SK-N-SH (cell line): ENCODE measurements around the gene CLDN14. TPM values are rescaled to one million over a fixed set of nuclear protein-coding genes. Genes with fewer than 3 reads are reported as not detected.

Source experiments
- CTCF ChIA-PET: fragments of 300-600, 350-600 bp; formaldehyde crosslinking; extraction: SDS; loops from one replicate; lab custom pipeline; 2021; lab: Yijun Ruan, JAX
- POLR2A ChIA-PET: fragments of 350-600 bp; sonication (Branson Sonifier 250); formaldehyde crosslinking; extraction: SDS; loops from one replicate; lab custom pipeline; 2020; ENCODE audit warnings: antibody characterized with exemption, inconsistent platforms; lab: Yijun Ruan, JAX
- DNase-seq: peaks from one replicate; pipeline ENCODE4 v3.0.0; 2012
- H2AFZ ChIP-seq: fragments of 200-600 bp; sonication (generic); 2 replicates; pipeline ENCODE4 v1.8.1; 2016; ENCODE audit warnings: antibody characterized with exemption, mild to moderate bottlenecking, low read depth
- H3F3A ChIP-seq: fragments of 200-600 bp; sonication (generic); replicated peaks from 2 replicates; pipeline ENCODE3; 2016; ENCODE audit warnings: antibody characterized with exemption, mild to moderate bottlenecking; ENCODE audit not compliant: insufficient read depth
- H3K27ac ChIP-seq, 2 experiments: fragments of 200-500 bp in 1 of 2; fragments of 200-600 bp in 1 of 2; sonication (Bioruptor generic) in 1 of 2; sonication (generic), shearing (Covaris generic) in 1 of 2; 2 replicates each; pipeline versions ENCODE4 v1.5.1 to v1.6.1; 2014 to 2016; ENCODE audit warnings: low read depth in 2 of 2, inconsistent platforms in 1 of 2, low read length in 1 of 2, mild to moderate bottlenecking in 1 of 2, mixed read lengths in 1 of 2
- H3K27me3 ChIP-seq: fragments of 200-600 bp; sonication (generic), shearing (Covaris generic); 2 replicates; pipeline ENCODE4 v1.6.1; 2016; ENCODE audit warnings: mixed run types; ENCODE audit not compliant: insufficient read depth
- H3K36me3 ChIP-seq, 2 experiments: fragments of 200-500 bp in 1 of 2; fragments of 200-600 bp in 1 of 2; sonication (Bioruptor generic) in 1 of 2; sonication (generic) in 1 of 2; replicated peaks in 1 of 2; 2 replicates each; pipeline versions ENCODE3 to v1.5.1; 2014 to 2016; ENCODE audit warnings: low read length in 1 of 2, mild to moderate bottlenecking in 1 of 2; ENCODE audit not compliant: insufficient read depth in 2 of 2, control insufficient read depth in 1 of 2
- H3K4me1 ChIP-seq, 2 experiments: fragments of 200-500 bp in 1 of 2; fragments of 200-600 bp in 1 of 2; sonication (Bioruptor generic) in 1 of 2; sonication (generic), shearing (Covaris generic) in 1 of 2; 2 replicates each; pipeline versions ENCODE4 v1.5.1 to v1.6.1; 2014 to 2016; ENCODE audit warnings: low read depth in 1 of 2, low read length in 1 of 2, mixed run types in 1 of 2; ENCODE audit not compliant: insufficient read depth in 2 of 2, control insufficient read depth in 1 of 2
- H3K4me2 ChIP-seq: fragments of 200-600 bp; sonication (generic), shearing (Covaris generic); 2 replicates; pipeline ENCODE4 v1.6.1; 2017; ENCODE audit warnings: mixed run types
- H3K4me3 ChIP-seq, 2 experiments: fragments of 200-500 bp in 1 of 2; fragments of 200-600 bp in 1 of 2; sonication (Bioruptor generic) in 1 of 2; sonication (generic), shearing (Covaris generic) in 1 of 2; 2 replicates each; pipeline versions ENCODE4 v1.5.1 to v1.8.1; 2014 to 2016; ENCODE audit warnings: low read depth in 2 of 2, inconsistent platforms in 1 of 2, low read length in 1 of 2, mild to moderate bottlenecking in 1 of 2, mixed read lengths in 1 of 2, moderate library complexity in 1 of 2
- H3K79me2 ChIP-seq: fragments of 200-600 bp; sonication (generic); 2 replicates; pipeline ENCODE4 v1.8.1; 2017; ENCODE audit warnings: mild to moderate bottlenecking; ENCODE audit not compliant: insufficient read depth
- H3K9ac ChIP-seq: fragments of 200-600 bp; sonication (generic); 2 replicates; pipeline ENCODE4 v1.6.1; 2017; ENCODE audit warnings: mixed run types
- H3K9me2 ChIP-seq: fragments of 200-600 bp; sonication (generic); 2 replicates; pipeline ENCODE4 v1.6.1; 2017; ENCODE audit warnings: mixed run types
- H3K9me3 ChIP-seq: fragments of 200-600 bp; sonication (generic); 2 replicates; pipeline ENCODE4 v1.6.1; 2017; ENCODE audit warnings: mixed run types, mild to moderate bottlenecking, moderate library complexity
- H4K20me1 ChIP-seq: fragments of 200-600 bp; sonication (generic); 2 replicates; pipeline ENCODE4 v1.6.1; 2017; ENCODE audit warnings: mild to moderate bottlenecking, mixed run types; ENCODE audit not compliant: insufficient read depth
- CTCF ChIP-seq: fragments of 200-600 bp; sonication (generic); IDR thresholded peaks from 2 replicates; pipeline ENCODE4 v1.6.1; 2017; ENCODE audit warnings: antibody characterized with exemption, mild to moderate bottlenecking, moderate library complexity
- ELF1 ChIP-seq: IDR thresholded peaks from 2 replicates; pipeline ENCODE4 v1.4.0; 2012
- EP300 ChIP-seq, 2 experiments: IDR thresholded peaks; 2 replicates each; pipeline versions ENCODE4 v1.4.0 to v1.6.1; 2012; ENCODE audit warnings: borderline replicate concordance in 1 of 2, low read depth in 1 of 2, low read length in 1 of 2
- GATA2 ChIP-seq: sonication (generic); formaldehyde crosslinking; IDR thresholded peaks from 2 replicates; pipeline ENCODE4 v1.5.0; 2020; ENCODE audit warnings: mild to moderate bottlenecking, missing genetic modification reagents
- JUND ChIP-seq: IDR thresholded peaks from 2 replicates; pipeline ENCODE4 v1.4.0; 2012
- MXI1 ChIP-seq: IDR thresholded peaks from 2 replicates; pipeline ENCODE4 v1.6.1; 2012; ENCODE audit warnings: mild to moderate bottlenecking, low read depth, low read length, improper control_type of control experiment
- POLR2AphosphoS5 ChIP-seq: IDR thresholded peaks from 2 replicates; pipeline ENCODE4 v1.6.1; 2012; ENCODE audit warnings: low read depth, low read length
- RCOR1 ChIP-seq: fragments of 150-350 bp; IDR thresholded peaks from 2 replicates; pipeline ENCODE4 v1.6.1; 2017; ENCODE audit warnings: antibody characterized with exemption, low read length
- REST ChIP-seq: IDR thresholded peaks from 2 replicates; pipeline ENCODE4 v1.6.1; 2012; ENCODE audit warnings: mild to moderate bottlenecking, low read depth, low read length, moderate library complexity
- SIN3A ChIP-seq: IDR thresholded peaks from 2 replicates; pipeline ENCODE4 v1.6.1; 2012; ENCODE audit warnings: low read depth, mild to moderate bottlenecking, low read length, moderate library complexity, borderline replicate concordance
- TEAD4 ChIP-seq: IDR thresholded peaks from 2 replicates; pipeline ENCODE4 v1.4.0; 2012; ENCODE audit warnings: mild to moderate bottlenecking, borderline replicate concordance; ENCODE audit not compliant: insufficient read depth
- USF2 ChIP-seq: fragments of 150-350 bp; IDR thresholded peaks from 2 replicates; pipeline ENCODE4 v1.6.1; 2017; ENCODE audit warnings: antibody characterized with exemption, low read length, low read depth, borderline replicate concordance
- ZBTB33 ChIP-seq: IDR thresholded peaks from 2 replicates; pipeline ENCODE4 v1.4.0; 2012; ENCODE audit warnings: low read depth, borderline replicate concordance
- WGBS: methylation state at CpG from one replicate; pipeline ENCODE4 v1.1.6; 2017; ENCODE audit warnings: low lambda C conversion rate; 5-methylcytosine and 5-hydroxymethylcytosine counted together
- polyA plus RNA-seq, 3 experiments: library from polyadenylated mRNA; depleted of rRNA; stranded (reverse); fragments of >200 nt; gene quantifications; 2 replicates each; pipeline ENCODE4 v1.2.3, GENCODE V29; 2012
- TF ChIP-seq, protein P1 (sequence below): IDR thresholded peaks from 2 replicates; pipeline ENCODE4 v1.4.0; 2012; ENCODE audit warnings: low read depth
- TF ChIP-seq, protein P2 (sequence below): fragments of 150-350 bp; IDR thresholded peaks from 2 replicates; pipeline ENCODE4 v1.6.1; 2016; ENCODE audit warnings: mild to moderate bottlenecking, low read depth, low read length

The CLDN14 gene
- polyA plus RNA-seq, 1 of the 3 experiments (the other 2 are of a cell fraction) = not detected

DNA sequence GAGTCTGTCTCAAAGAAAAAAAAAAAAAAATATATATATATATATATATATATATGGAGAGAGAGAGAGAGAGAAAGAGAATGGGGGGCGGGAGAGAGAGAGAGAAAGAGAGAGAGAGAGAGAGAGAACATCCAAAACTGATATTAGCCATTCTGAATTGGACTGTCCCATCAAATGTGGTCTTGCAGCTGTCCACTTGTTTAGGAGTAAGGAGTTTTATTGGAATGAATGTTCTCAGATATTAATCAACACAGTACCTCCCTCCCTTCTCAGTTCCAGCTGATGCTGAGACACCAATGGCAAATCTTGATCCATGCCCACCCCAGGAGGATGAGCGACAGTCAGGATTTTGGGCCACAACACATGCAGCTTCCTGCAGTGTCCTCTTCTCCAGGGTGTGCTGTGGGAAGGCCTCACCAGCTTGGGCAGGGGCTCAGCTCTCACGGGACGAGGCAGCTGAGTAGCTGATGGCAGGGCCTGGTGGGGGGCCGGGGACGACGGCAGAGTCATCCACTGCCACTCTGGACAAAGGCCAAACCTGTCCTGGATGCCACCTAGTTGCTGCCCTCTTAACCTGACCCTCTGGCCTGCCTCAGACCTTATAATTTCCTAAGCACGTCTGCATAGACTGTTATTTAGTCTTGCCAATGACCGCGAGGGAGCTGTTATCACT lies 9.3 kb upstream of the CLDN14 start:
- TF ChIP-seq EP300 (IDR thresholded peaks at IDR 0.05; ENCODE audit: borderline replicate concordance in 1 of 2, low read depth in 1 of 2, low read length in 1 of 2) (no peak), SIN3A (no peak), MXI1 (no peak), CTCF (no peak), RCOR1 (no peak), TEAD4 (no peak), GATA2 (CRISPR knock-in tag) (no peak), USF2 (no peak), JUND (no peak), ELF1 (no peak), POLR2AphosphoS5 (no peak), REST (no peak), ZBTB33 (no peak)
- TF ChIP-seq, protein P1, sequence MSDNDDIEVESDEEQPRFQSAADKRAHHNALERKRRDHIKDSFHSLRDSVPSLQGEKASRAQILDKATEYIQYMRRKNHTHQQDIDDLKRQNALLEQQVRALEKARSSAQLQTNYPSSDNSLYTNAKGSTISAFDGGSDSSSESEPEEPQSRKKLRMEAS = no peak
- TF ChIP-seq, protein P2, sequence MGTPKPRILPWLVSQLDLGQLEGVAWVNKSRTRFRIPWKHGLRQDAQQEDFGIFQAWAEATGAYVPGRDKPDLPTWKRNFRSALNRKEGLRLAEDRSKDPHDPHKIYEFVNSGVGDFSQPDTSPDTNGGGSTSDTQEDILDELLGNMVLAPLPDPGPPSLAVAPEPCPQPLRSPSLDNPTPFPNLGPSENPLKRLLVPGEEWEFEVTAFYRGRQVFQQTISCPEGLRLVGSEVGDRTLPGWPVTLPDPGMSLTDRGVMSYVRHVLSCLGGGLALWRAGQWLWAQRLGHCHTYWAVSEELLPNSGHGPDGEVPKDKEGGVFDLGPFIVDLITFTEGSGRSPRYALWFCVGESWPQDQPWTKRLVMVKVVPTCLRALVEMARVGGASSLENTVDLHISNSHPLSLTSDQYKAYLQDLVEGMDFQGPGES = no peak
- Histone ChIP-seq H3K27me3 (no peaks in the 10 kb centered on the region), H3K9ac (no peak overlapping the region), H2AFZ (no peak overlapping the region), H3K36me3 (no peaks in the 10 kb centered on the region), H3K4me3 (no peak overlapping the region), H3K9me3 (no peaks in the 10 kb centered on the region), H3K27ac (no peak overlapping the region), H3K4me2 (no peak overlapping the region), H3K79me2 (no peaks in the 10 kb centered on the region), H3K4me1 (peaks cover 0 to 5% of the 10 kb centered on the region in 2 experiments; a peak in 1 of 4 replicates), H3K9me2 (no peaks in the 10 kb centered on the region), H3F3A (no peaks in the 10 kb centered on the region), H4K20me1 (no peaks in the 10 kb centered on the region)
- DNase-seq = no peak
- POLR2A ChIA-PET = no interaction called here
- CTCF ChIA-PET = interaction anchor here (4.8 kb wide), 1 partner anchor 15 kb away, joined by 28 read pairs; no protein-coding TSS in a partner anchor
- 72% methylated on average over 10 of the region's 10 CpGs for WGBS
